GM23248 (cell line): ENCODE data around the gene KAZN. TPM values are rescaled to one million over a fixed set of nuclear protein-coding genes. Genes with fewer than 3 reads are reported as not detected.
"Not testable (repeated sequence)": the region's sequence is repeated elsewhere in the genome, so short reads cannot be mapped to it uniquely, and the experiment has no call there.

Experiments used
- DNase-seq: peaks from one replicate; pipeline ENCODE4 v3.0.0-alpha.2; 2015
- H2AFZ ChIP-seq: fragments of 200-600 bp; sonication (generic); 2 replicates; pipeline ENCODE4 v1.6.1; 2016; ENCODE audit warnings: antibody characterized with exemption
- H3F3A ChIP-seq: fragments of 200-600 bp; sonication (generic); 2 replicates; pipeline ENCODE4 v1.6.1; 2016; ENCODE audit warnings: mild to moderate bottlenecking, antibody characterized with exemption, mixed run types; ENCODE audit not compliant: insufficient read depth
- H3K27ac ChIP-seq: fragments of 200-600 bp; sonication (generic); 2 replicates; pipeline ENCODE4 v1.5.1; 2016; ENCODE audit warnings: mild to moderate bottlenecking
- H3K27me3 ChIP-seq: fragments of 200-600 bp; sonication (generic); replicated peaks from 2 replicates; pipeline ENCODE4 v1.6.1; 2016; ENCODE audit warnings: mild to moderate bottlenecking; ENCODE audit not compliant: insufficient read depth
- H3K36me3 ChIP-seq: fragments of 200-600 bp; sonication (generic); 2 replicates; pipeline ENCODE4 v1.6.1; 2016; ENCODE audit warnings: low read depth, mild to moderate bottlenecking
- H3K4me1 ChIP-seq: fragments of 200-600 bp; sonication (generic); 2 replicates; pipeline ENCODE4 v1.6.1; 2016; ENCODE audit warnings: mild to moderate bottlenecking; ENCODE audit not compliant: insufficient read depth
- H3K4me2 ChIP-seq: fragments of 200-600 bp; sonication (generic); one replicate; pipeline ENCODE4 v1.6.1; 2016; ENCODE audit warnings: mild to moderate bottlenecking; ENCODE audit not compliant: unreplicated experiment
- H3K4me3 ChIP-seq: fragments of 200-600 bp; sonication (generic); 2 replicates; pipeline ENCODE4 v1.5.1; 2016; ENCODE audit warnings: mild to moderate bottlenecking
- H3K79me2 ChIP-seq: fragments of 200-600 bp; sonication (generic); 2 replicates; pipeline ENCODE4 v1.6.1; 2016; ENCODE audit warnings: mild to moderate bottlenecking; ENCODE audit not compliant: insufficient read depth
- H3K9ac ChIP-seq: fragments of 200-600 bp; sonication (generic); 2 replicates; pipeline ENCODE4 v1.6.1; 2016; ENCODE audit warnings: mild to moderate bottlenecking
- H3K9me2 ChIP-seq: fragments of 200-600 bp; sonication (generic); 2 replicates; pipeline ENCODE4 v1.6.1; 2016; ENCODE audit warnings: mixed run types, mild to moderate bottlenecking, moderate library complexity; ENCODE audit not compliant: insufficient read depth
- H3K9me3 ChIP-seq: fragments of 200-600 bp; sonication (generic); one replicate; pipeline ENCODE4 v1.6.1; 2017; ENCODE audit warnings: low read depth
- H4K20me1 ChIP-seq: fragments of 200-600 bp; sonication (generic); 2 replicates; pipeline ENCODE4 v1.6.0; 2016; ENCODE audit not compliant: insufficient read depth
- EZH2 ChIP-seq: fragments of 200-600 bp; sonication (generic); IDR thresholded peaks from 2 replicates; pipeline ENCODE4 v1.6.1; 2018; ENCODE audit warnings: antibody characterized with exemption, mild to moderate bottlenecking; ENCODE audit not compliant: insufficient read depth, poor library complexity, severe bottlenecking
- EZH2phosphoT487 ChIP-seq: fragments of 200-600 bp; sonication (generic); IDR thresholded peaks from 2 replicates; pipeline ENCODE4 v1.6.1; 2018; ENCODE audit warnings: antibody characterized with exemption, moderate library complexity, mild to moderate bottlenecking, low read depth; ENCODE audit not compliant: insufficient read depth
- WGBS, 2 experiments: methylation state at CpG; one replicate each; pipeline ENCODE4 v1.1.6; 2015 to 2017; ENCODE audit warnings: low lambda C conversion rate in 2 of 2, low coverage in 1 of 2; ENCODE audit errors: missing lambda C conversion rate in 2 of 2; 5-methylcytosine and 5-hydroxymethylcytosine counted together
- in situ Hi-C: fragments of 300-500 bp; cut with MboI; formaldehyde crosslinking; loops from 2 replicates; pipeline ENCODE4 v1.15.0; 2020
- polyA plus RNA-seq: library from polyadenylated mRNA; unstranded; fragments of >200 nt; fragmentation: Nextera tagmentation; extraction: Ambion mirVana; gene quantifications from 2 replicates; pipeline ENCODE4 v1.2.1, GENCODE V29; 2016
- total RNA-seq: library from RNA; depleted of rRNA; stranded (reverse); fragments of >200 nt; shearing (Covaris generic); gene quantifications from 2 replicates; pipeline ENCODE4 v1.2.3, GENCODE V29; 2014

Gene KAZN
- total and polyA plus RNA-seq, 2 experiments from 2014 or later: 4.9 to 7.2 TPM

GRCh38 chr1:14578156-14578555 lies 20.3 kb upstream of the KAZN start:
- in situ Hi-C loops: no loop called here
- TF ChIP-seq EZH2 (no peak), EZH2phosphoT487 (no peak)

GRCh38 chr1:14580295-14580694 lies 18.2 kb upstream of the KAZN start:
- H2AFZ ChIP-seq, H3K27ac ChIP-seq, H3K27me3 ChIP-seq, H4K20me1 ChIP-seq, H3K79me2 ChIP-seq, H3K9me3 ChIP-seq, H3K4me3 ChIP-seq, H3K36me3 ChIP-seq, H3K9me2 ChIP-seq, H3K9ac ChIP-seq, H3K4me1 ChIP-seq, H3K4me2 ChIP-seq, H3F3A ChIP-seq, DNase-seq, in situ Hi-C loops: not testable (repeated sequence)
- 89 to 92% methylated on average over 12 of the region's 12 CpGs for WGBS, 2 experiments

More at GRCh38 chr1:14578156-14578555, 20.3 kb upstream of the KAZN start:
- Histone ChIP-seq H3K27me3 (no peaks in the 10 kb centered on the region), H3K4me3 (no peak overlapping the region), H3K9me2 (no peaks in the 10 kb centered on the region), H3K27ac (no peak overlapping the region), H3K9me3 (no peaks in the 10 kb centered on the region), H3F3A (no peaks in the 10 kb centered on the region), H3K4me1 (peaks cover 4% of the 10 kb centered on the region; the same call in 1 of the 2 replicates), H3K9ac (no peak overlapping the region), H2AFZ (no peak overlapping the region), H3K79me2 (no peaks in the 10 kb centered on the region), H3K4me2 (no peak overlapping the region), H4K20me1 (no peaks in the 10 kb centered on the region), H3K36me3 (no peaks in the 10 kb centered on the region)
- peak; percentile 53 for DNase-seq
- 66 to 68% methylated on average over 3 of the region's 3 CpGs for WGBS, 2 experiments

- Histone ChIP-seq H3K9me3 (no peaks in the 10 kb centered on the region), H3K4me2 (no peak overlapping the region), H3K4me1 (peaks cover 4% of the 10 kb centered on the region; the same call in 1 of the 2 replicates), H3K27ac (no peak overlapping the region), H4K20me1 (no peaks in the 10 kb centered on the region), H2AFZ (no peak overlapping the region), H3K36me3 (no peaks in the 10 kb centered on the region), H3F3A (no peaks in the 10 kb centered on the region), H3K4me3 (no peak overlapping the region), H3K79me2 (no peaks in the 10 kb centered on the region), H3K9ac (no peak overlapping the region), H3K27me3 (no peaks in the 10 kb centered on the region), H3K9me2 (no peaks in the 10 kb centered on the region)
- 90 to 93% methylated on average over 4 of the region's 4 CpGs for WGBS, 2 experiments
- TF ChIP-seq EZH2phosphoT487: no peak
- TF ChIP-seq EZH2: no peak
- DNase-seq: no peak
- in situ Hi-C loops: no loop called here
Observed at GRCh38 chr1:14580986-14581385, 17.5 kb upstream of the KAZN start.

GRCh38 chr1:14583788-14584187 lies 14.7 kb upstream of the KAZN start:
- Histone ChIP-seq H3K4me2 (no peak overlapping the region), H3K36me3 (no peaks in the 10 kb centered on the region), H3F3A (no peaks in the 10 kb centered on the region), H3K4me1 (no peaks in the 10 kb centered on the region), H4K20me1 (no peaks in the 10 kb centered on the region), H3K9ac (no peak overlapping the region), H3K9me2 (no peaks in the 10 kb centered on the region), H3K4me3 (no peak overlapping the region), H2AFZ (no peak overlapping the region), H3K27me3 (peaks cover 8% of the 10 kb centered on the region; the same call in 1 of the 2 replicates), H3K79me2 (no peaks in the 10 kb centered on the region), H3K9me3 (no peaks in the 10 kb centered on the region), H3K27ac (no peak overlapping the region)
- no peak for TF ChIP-seq EZH2phosphoT487
- TF ChIP-seq EZH2: no peak
- WGBS, 2 experiments: 64 to 65% methylated on average over 5 of the region's 5 CpGs
- DNase-seq: no peak
- in situ Hi-C loops: no loop called here

GRCh38 chr1:14585728-14586127 lies 12.8 kb upstream of the KAZN start:
- Histone ChIP-seq H3K27me3 (peaks cover 8% of the 10 kb centered on the region; the same call in 1 of the 2 replicates), H3K27ac (no peak overlapping the region), H3F3A (no peaks in the 10 kb centered on the region), H4K20me1 (no peaks in the 10 kb centered on the region), H3K4me2 (no peak overlapping the region), H3K9ac (no peak overlapping the region), H2AFZ (no peak overlapping the region), H3K9me3 (no peaks in the 10 kb centered on the region), H3K4me1 (no peaks in the 10 kb centered on the region), H3K4me3 (no peak overlapping the region), H3K79me2 (no peaks in the 10 kb centered on the region), H3K36me3 (no peaks in the 10 kb centered on the region), H3K9me2 (no peaks in the 10 kb centered on the region)
- in situ Hi-C loops: no loop called here
- DNase-seq: no peak
- TF ChIP-seq EZH2phosphoT487 (no peak), EZH2 (no peak)
- WGBS, 2 experiments: 71 to 76% methylated on average over 9 of the region's 9 CpGs
